Natural killer cell treated with Interleukin-12 subunit alpha and Interleukin-12 subunit beta and Interleukin-15 and Interleukin-18, amount 100 ng/mL, for 72 hours (primary cell): ENCODE measurements around the gene TMEM115. TPM values are rescaled to one million over a fixed set of nuclear protein-coding genes. Genes with fewer than 3 reads are reported as not detected.

Experiments
- ATAC-seq, 2 donors: fragments of 150-1000 bp; cut with Tn5 transposase in 1 of 2; sonication (Bioruptor Pico), chemical (Tn5 transposase) in 1 of 2; 2 replicates each; pipeline ENCODE4 v1.10.0; 2021
- DNase-seq: peaks from one replicate; pipeline ENCODE4 v3.0.0; 2022; ENCODE audit warnings: low spot score
- H3K27ac Mint-ChIP-seq, 2 donors: 1 replicate in 1 of 2; 2 replicates in 1 of 2; pipeline ENCODE4 v1.8.0; 2022; ENCODE audit warnings: mixed read lengths in 2 of 2, mild to moderate bottlenecking in 1 of 2, moderate library complexity in 1 of 2
- H3K27me3 Mint-ChIP-seq, 2 donors: 1 replicate in 1 of 2; 2 replicates in 1 of 2; pipeline ENCODE4 v1.8.0; 2022; ENCODE audit warnings: mixed read lengths in 2 of 2
- H3K36me3 Mint-ChIP-seq: one replicate; pipeline ENCODE4 v1.8.0; 2022; ENCODE audit warnings: mixed read lengths
- H3K4me1 Mint-ChIP-seq, 2 donors: 1 replicate in 1 of 2; 2 replicates in 1 of 2; pipeline ENCODE4 v1.8.0; 2022; ENCODE audit warnings: low read depth in 2 of 2, mixed read lengths in 2 of 2, mild to moderate bottlenecking in 1 of 2
- H3K4me3 Mint-ChIP-seq: one replicate; pipeline ENCODE4 v1.8.0; 2022; ENCODE audit warnings: mixed read lengths
- H3K9me3 Mint-ChIP-seq: 2 replicates; pipeline ENCODE4 v1.8.0; 2022; ENCODE audit warnings: mixed read lengths
- total RNA-seq, 2 donors: library from RNA; stranded (reverse); gene quantifications; one replicate each; pipeline ENCODE4 v1.2.3, GENCODE V29; 2022

The TMEM115 gene
- total RNA-seq, 2 donors from 2014 or later = 29.6 to 32.8 TPM

GRCh38 chr3:50371133-50371685, 11.9 kb upstream of the TMEM115 start:
- DNase-seq (no peak), ATAC-seq (no peak)
- H3K4me3 Mint-ChIP-seq = no peak overlapping the region
- H3K4me1 Mint-ChIP-seq = peaks cover 0 to 10% of the 10 kb centered on the region in 2 donors
- H3K27me3 Mint-ChIP-seq = peaks cover 0 to 2% of the 10 kb centered on the region in 2 donors
- H3K27ac Mint-ChIP-seq = no peak overlapping the region
- H3K36me3 Mint-ChIP-seq = no peaks in the 10 kb centered on the region
- no peaks in the 10 kb centered on the region for H3K9me3 Mint-ChIP-seq

GRCh38 chr3:50370594-50370993, 11.3 kb upstream of the TMEM115 start:
- Mint-ChIP-seq H3K4me3 (no peak overlapping the region), H3K9me3 (no peaks in the 10 kb centered on the region), H3K27me3 (peaks cover 0 to 2% of the 10 kb centered on the region in 2 donors), H3K27ac (no peak overlapping the region), H3K4me1 (peaks cover 0 to 10% of the 10 kb centered on the region in 2 donors), H3K36me3 (no peaks in the 10 kb centered on the region)
- DNase-seq (no peak), ATAC-seq (no peak)

GRCh38 chr3:50369012-50369670, 9.8 kb upstream of the TMEM115 start:
- H3K27me3 Mint-ChIP-seq = peaks cover 0 to 2% of the 10 kb centered on the region in 2 donors
- no peak for ATAC-seq
- no peaks in the 10 kb centered on the region for H3K9me3 Mint-ChIP-seq
- no peak overlapping the region for H3K4me3 Mint-ChIP-seq
- H3K36me3 Mint-ChIP-seq = no peaks in the 10 kb centered on the region
- DNase-seq = no peak
- peak overlapping the region in 1 of 2 donors; percentile 31 for H3K27ac Mint-ChIP-seq
- peaks cover 0 to 10% of the 10 kb centered on the region in 2 donors for H3K4me1 Mint-ChIP-seq

GRCh38 chr3:50365842-50366220, 6.5 kb upstream of the TMEM115 start:
- Mint-ChIP-seq H3K4me1 (peaks cover 0 to 5% of the 10 kb centered on the region in 2 donors), H3K4me3 (peak overlapping the region; percentile 73), H3K27me3 (no peaks in the 10 kb centered on the region), H3K27ac (peak overlapping the region; percentile 33 to 37), H3K9me3 (no peaks in the 10 kb centered on the region), H3K36me3 (no peaks in the 10 kb centered on the region)
- ATAC-seq (no peak), DNase-seq (no peak)

- DNase-seq (peak; percentile 92), ATAC-seq (peak; percentile 95 to 96)
- H3K4me3 Mint-ChIP-seq = peak overlapping the region; percentile 73
- no peaks in the 10 kb centered on the region for H3K9me3 Mint-ChIP-seq
- peak overlapping the region; percentile 33 to 37 for H3K27ac Mint-ChIP-seq
- H3K4me1 Mint-ChIP-seq = peaks cover 0 to 5% of the 10 kb centered on the region in 2 donors
- H3K36me3 Mint-ChIP-seq = no peaks in the 10 kb centered on the region
- H3K27me3 Mint-ChIP-seq = no peaks in the 10 kb centered on the region
Measured at GRCh38 chr3:50365080-50365841, 5.9 kb upstream of the TMEM115 start.

GRCh38 chr3:50364573-50365079, 5.3 kb upstream of the TMEM115 start:
- Mint-ChIP-seq H3K36me3 (no peaks in the 10 kb centered on the region), H3K27me3 (no peaks in the 10 kb centered on the region), H3K4me3 (peak overlapping the region; percentile 73), H3K9me3 (no peaks in the 10 kb centered on the region), H3K4me1 (peaks cover 5 to 10% of the 10 kb centered on the region in 2 donors), H3K27ac (peak overlapping the region in 1 of 2 donors; percentile 29)
- DNase-seq (no peak), ATAC-seq (peak; percentile 43 to 54)

GRCh38 chr3:50359760-50360110, 414 bp upstream of the TMEM115 start:
- peaks cover 31 to 43% of the 10 kb centered on the region in 2 donors for H3K4me1 Mint-ChIP-seq
- H3K27me3 Mint-ChIP-seq = no peaks in the 10 kb centered on the region
- no peak for DNase-seq
- H3K4me3 Mint-ChIP-seq = peak overlapping the region; percentile 96
- ATAC-seq = peak in 1 of 2 donors; percentile 2
- peak overlapping the region; percentile 79 to 94 for H3K27ac Mint-ChIP-seq
- no peaks in the 10 kb centered on the region for H3K9me3 Mint-ChIP-seq
- peaks cover 8% of the 10 kb centered on the region for H3K36me3 Mint-ChIP-seq

- no peak for DNase-seq
- peaks cover 31 to 49% of the 10 kb centered on the region in 2 donors for H3K4me1 Mint-ChIP-seq
- peak overlapping the region; percentile 79 to 94 for H3K27ac Mint-ChIP-seq
- H3K27me3 Mint-ChIP-seq = no peaks in the 10 kb centered on the region
- H3K36me3 Mint-ChIP-seq = peaks cover 14% of the 10 kb centered on the region
- H3K9me3 Mint-ChIP-seq = no peaks in the 10 kb centered on the region
- peak overlapping the region; percentile 97 for H3K4me3 Mint-ChIP-seq
- ATAC-seq = no peak
Measured at GRCh38 chr3:50358355-50358910, 888 bp downstream of the TMEM115 start.

- no peak for DNase-seq
- ATAC-seq = no peak
- H3K4me3 Mint-ChIP-seq = peak overlapping the region; percentile 97
- H3K27ac Mint-ChIP-seq = peak overlapping the region; percentile 79 to 94
- no peaks in the 10 kb centered on the region for H3K27me3 Mint-ChIP-seq
- no peaks in the 10 kb centered on the region for H3K9me3 Mint-ChIP-seq
- peaks cover 14% of the 10 kb centered on the region for H3K36me3 Mint-ChIP-seq
- peaks cover 31 to 46% of the 10 kb centered on the region in 2 donors for H3K4me1 Mint-ChIP-seq
Measured at GRCh38 chr3:50357481-50357880, 1.8 kb downstream of the TMEM115 start.

GRCh38 chr3:50356553-50356952, 2.8 kb downstream of the TMEM115 start:
- DNase-seq = no peak
- Mint-ChIP-seq H3K27me3 (no peaks in the 10 kb centered on the region), H3K36me3 (peaks cover 14% of the 10 kb centered on the region), H3K27ac (peak overlapping the region in 1 of 2 donors; percentile 94), H3K4me1 (peaks cover 31 to 48% of the 10 kb centered on the region in 2 donors), H3K9me3 (no peaks in the 10 kb centered on the region), H3K4me3 (peak overlapping the region; percentile 97)
- no peak for ATAC-seq

GRCh38 chr3:50355829-50356552, 3.3 kb downstream of the TMEM115 start:
- peaks cover 36 to 53% of the 10 kb centered on the region in 2 donors for H3K4me1 Mint-ChIP-seq
- H3K27me3 Mint-ChIP-seq = no peaks in the 10 kb centered on the region

GRCh38 chr3:50354850-50355249, 4.5 kb downstream of the TMEM115 start:
- ATAC-seq (no peak), DNase-seq (no peak)
- no peak overlapping the region for H3K4me3 Mint-ChIP-seq
- H3K27me3 Mint-ChIP-seq = no peaks in the 10 kb centered on the region
- no peak overlapping the region for H3K27ac Mint-ChIP-seq
- H3K36me3 Mint-ChIP-seq = peaks cover 14% of the 10 kb centered on the region
- peaks cover 43 to 58% of the 10 kb centered on the region in 2 donors for H3K4me1 Mint-ChIP-seq
- H3K9me3 Mint-ChIP-seq = no peaks in the 10 kb centered on the region

More at GRCh38 chr3:50355829-50356552, 3.3 kb downstream of the TMEM115 start:
- H3K36me3 Mint-ChIP-seq = peaks cover 14% of the 10 kb centered on the region
- DNase-seq (no peak), ATAC-seq (no peak)
- no peaks in the 10 kb centered on the region for H3K9me3 Mint-ChIP-seq
- H3K27ac Mint-ChIP-seq = peak overlapping the region in 1 of 2 donors; percentile 94
- H3K4me3 Mint-ChIP-seq = peak overlapping the region; percentile 97

GRCh38 chr3:50354186-50354764, 5.0 kb downstream of the TMEM115 start:
- no peak overlapping the region for H3K4me3 Mint-ChIP-seq
- no peaks in the 10 kb centered on the region for H3K9me3 Mint-ChIP-seq
- peaks cover 40 to 55% of the 10 kb centered on the region in 2 donors for H3K4me1 Mint-ChIP-seq
- DNase-seq = no peak
- no peak overlapping the region for H3K27ac Mint-ChIP-seq
- H3K36me3 Mint-ChIP-seq = peaks cover 14% of the 10 kb centered on the region
- ATAC-seq = no peak
- H3K27me3 Mint-ChIP-seq = no peaks in the 10 kb centered on the region
